Measurements from ENCODE around the gene SLC8A1.

DNA sequence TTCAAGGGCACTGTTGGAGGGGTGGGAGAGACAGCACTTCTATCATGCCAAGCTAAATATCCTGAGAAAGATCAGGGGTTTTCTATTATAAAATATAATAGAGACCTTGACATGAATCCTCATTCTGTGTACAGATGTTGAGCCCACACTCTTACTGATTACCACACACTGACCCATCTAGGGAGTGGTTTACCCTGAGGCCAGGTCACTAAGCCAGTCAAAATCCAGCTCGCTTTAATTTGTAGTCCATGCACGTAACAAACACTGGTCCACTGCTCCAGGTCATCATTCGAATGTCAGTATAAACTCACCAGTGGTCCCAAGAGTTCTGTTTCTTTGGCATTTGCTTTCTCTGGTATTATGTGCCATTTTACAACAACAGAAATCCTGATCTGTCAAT, 96.4 kb downstream of the SLC8A1 start:
- TF ChIP-seq, protein P1, sequence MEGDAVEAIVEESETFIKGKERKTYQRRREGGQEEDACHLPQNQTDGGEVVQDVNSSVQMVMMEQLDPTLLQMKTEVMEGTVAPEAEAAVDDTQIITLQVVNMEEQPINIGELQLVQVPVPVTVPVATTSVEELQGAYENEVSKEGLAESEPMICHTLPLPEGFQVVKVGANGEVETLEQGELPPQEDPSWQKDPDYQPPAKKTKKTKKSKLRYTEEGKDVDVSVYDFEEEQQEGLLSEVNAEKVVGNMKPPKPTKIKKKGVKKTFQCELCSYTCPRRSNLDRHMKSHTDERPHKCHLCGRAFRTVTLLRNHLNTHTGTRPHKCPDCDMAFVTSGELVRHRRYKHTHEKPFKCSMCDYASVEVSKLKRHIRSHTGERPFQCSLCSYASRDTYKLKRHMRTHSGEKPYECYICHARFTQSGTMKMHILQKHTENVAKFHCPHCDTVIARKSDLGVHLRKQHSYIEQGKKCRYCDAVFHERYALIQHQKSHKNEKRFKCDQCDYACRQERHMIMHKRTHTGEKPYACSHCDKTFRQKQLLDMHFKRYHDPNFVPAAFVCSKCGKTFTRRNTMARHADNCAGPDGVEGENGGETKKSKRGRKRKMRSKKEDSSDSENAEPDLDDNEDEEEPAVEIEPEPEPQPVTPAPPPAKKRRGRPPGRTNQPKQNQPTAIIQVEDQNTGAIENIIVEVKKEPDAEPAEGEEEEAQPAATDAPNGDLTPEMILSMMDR (conservative IDR thresholded peaks at IDR 0.05; ENCODE audit: low read depth, low read length), result no peak
- no peak for TF ChIP-seq EZH2 (IDR thresholded peaks at IDR 0.05; ENCODE audit: borderline replicate concordance, low read depth, low read length, poor library complexity, severe bottlenecking)
